ENCODE measurements around the gene GARIN5B.
A peak's percentile ranks its signal among the peaks of the same experiment; 100 is the strongest.

GARIN5B gene

DNA sequence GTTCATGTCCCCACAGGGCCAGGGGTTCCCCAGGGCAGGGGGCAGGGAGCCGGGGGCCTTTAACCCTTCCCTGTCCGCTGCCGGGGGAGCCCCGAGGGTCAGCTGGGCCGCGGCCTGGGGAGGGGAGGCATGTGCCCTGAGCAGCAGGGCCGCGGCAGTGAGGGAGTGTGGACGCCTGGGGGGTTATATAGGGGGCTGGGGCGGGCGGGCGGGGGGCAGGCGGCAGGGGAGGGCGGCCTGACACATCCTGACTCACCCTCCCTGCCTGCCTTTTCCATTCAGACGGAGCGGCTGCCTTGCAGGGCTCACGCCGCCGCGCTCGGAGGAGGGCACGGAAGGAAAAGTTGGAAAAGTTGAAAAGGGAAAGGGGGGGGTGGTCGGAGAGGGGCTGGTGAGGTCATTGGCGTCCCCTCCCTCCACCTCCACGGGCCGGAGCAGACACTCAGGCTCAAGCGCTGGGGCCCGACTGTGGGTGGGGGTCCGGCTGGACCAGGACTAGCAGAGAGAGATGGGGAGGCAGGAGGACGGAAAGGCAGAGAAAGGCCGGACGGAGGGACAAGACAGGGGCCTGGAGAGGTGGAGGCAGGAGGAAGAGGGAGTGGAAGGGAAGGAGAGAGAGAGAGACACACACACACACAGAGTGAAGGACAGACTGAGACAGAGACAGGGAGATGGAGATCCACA is 7.4 kb upstream of the GARIN5B start, which contains the start of gene IL11:
IL11 (minus strand) TSS at position 159 of the 684 bp plus-strand sequence; CDS start at position 6, 153 bp downstream.
- TF ChIP-seq, protein P1, sequence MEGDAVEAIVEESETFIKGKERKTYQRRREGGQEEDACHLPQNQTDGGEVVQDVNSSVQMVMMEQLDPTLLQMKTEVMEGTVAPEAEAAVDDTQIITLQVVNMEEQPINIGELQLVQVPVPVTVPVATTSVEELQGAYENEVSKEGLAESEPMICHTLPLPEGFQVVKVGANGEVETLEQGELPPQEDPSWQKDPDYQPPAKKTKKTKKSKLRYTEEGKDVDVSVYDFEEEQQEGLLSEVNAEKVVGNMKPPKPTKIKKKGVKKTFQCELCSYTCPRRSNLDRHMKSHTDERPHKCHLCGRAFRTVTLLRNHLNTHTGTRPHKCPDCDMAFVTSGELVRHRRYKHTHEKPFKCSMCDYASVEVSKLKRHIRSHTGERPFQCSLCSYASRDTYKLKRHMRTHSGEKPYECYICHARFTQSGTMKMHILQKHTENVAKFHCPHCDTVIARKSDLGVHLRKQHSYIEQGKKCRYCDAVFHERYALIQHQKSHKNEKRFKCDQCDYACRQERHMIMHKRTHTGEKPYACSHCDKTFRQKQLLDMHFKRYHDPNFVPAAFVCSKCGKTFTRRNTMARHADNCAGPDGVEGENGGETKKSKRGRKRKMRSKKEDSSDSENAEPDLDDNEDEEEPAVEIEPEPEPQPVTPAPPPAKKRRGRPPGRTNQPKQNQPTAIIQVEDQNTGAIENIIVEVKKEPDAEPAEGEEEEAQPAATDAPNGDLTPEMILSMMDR (IDR thresholded peaks at IDR 0.05; ENCODE audit: low read length) = no peak
- no peak for TF ChIP-seq EZH2 (IDR thresholded peaks at IDR 0.05; ENCODE audit: borderline replicate concordance, low read length)
- Histone ChIP-seq H3K27me3 (ENCODE audit: insufficient read depth, low read length) (peaks cover 6% of the 10 kb centered on the region; the same call in 1 of the 2 replicates), H4K20me1 (ENCODE audit: insufficient read depth, low read length) (no peaks in the 10 kb centered on the region), H3K9ac (ENCODE audit: low read length) (no peak within 1 kb of the TSS), H3K9me3 (ENCODE audit: low read length) (no peaks in the 10 kb centered on the region), H3K9me2 (ENCODE audit: low read depth, low read length) (no peaks in the 10 kb centered on the region), H3K36me3 (ENCODE audit: insufficient read depth, low read length) (no peaks in the 10 kb centered on the region), H3K27ac (ENCODE audit: low read depth, low read length, poor library complexity, severe bottlenecking) (no peak within 1 kb of the TSS), H2AFZ (ENCODE audit: low read length) (no peak within 1 kb of the TSS), H3K4me2 (ENCODE audit: low read length) (peak within 1 kb of the TSS; percentile 48; the same call in 1 of the 2 replicates), H3K4me1 (ENCODE audit: insufficient read depth, low read length, severe bottlenecking) (peaks cover 4% of the 10 kb centered on the region), H3F3A (ENCODE audit: insufficient read depth, low read length) (no peaks in the 10 kb centered on the region), H3K79me2 (ENCODE audit: insufficient read depth, low read length) (no peaks in the 10 kb centered on the region), H3K4me3 (ENCODE audit: low read depth, low read length, poor library complexity, severe bottlenecking) (no peak within 1 kb of the TSS)

DNA sequence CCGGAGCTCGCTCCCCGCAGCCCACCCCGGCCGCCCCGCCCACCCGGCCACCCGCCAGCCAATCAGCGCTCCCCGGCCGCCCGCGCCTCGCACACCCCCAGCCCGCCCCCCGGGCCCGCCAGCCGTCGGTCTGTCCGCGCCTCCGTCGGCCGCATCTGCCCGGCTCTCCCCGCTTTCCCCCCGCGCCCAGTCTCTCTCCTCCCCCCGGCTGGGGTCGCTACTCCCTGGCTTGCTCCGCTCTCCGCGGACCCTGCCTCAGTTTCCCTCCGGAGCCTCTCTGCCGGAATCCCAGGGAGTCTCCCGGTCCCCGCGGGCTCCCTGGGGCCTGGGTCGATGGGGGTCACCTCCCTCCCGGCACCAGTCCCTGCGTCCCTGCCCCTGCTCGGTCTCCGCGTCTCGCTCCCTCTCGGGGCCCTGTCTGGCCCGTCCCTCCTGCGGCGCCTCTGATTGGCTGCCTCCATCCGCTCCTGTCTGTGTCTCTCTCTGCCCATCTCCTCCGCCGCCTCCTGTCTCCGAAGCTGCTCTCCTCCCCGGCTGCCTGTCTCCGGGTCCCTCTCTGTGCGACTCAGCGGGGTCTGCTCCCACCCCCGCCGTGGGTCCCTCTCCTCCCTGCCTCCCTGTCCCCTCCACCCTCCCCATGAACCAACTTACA is 6.7 kb upstream of the GARIN5B start:
- H3K36me3 ChIP-seq (ENCODE audit: insufficient read depth, low read length) = no peaks in the 10 kb centered on the region
- peaks cover 8% of the 10 kb centered on the region; the same call in 1 of the 2 replicates for H3K27me3 ChIP-seq (ENCODE audit: insufficient read depth, low read length)
- peaks cover 4% of the 10 kb centered on the region for H3K4me1 ChIP-seq (ENCODE audit: insufficient read depth, low read length, severe bottlenecking)
- no peaks in the 10 kb centered on the region for H4K20me1 ChIP-seq (ENCODE audit: insufficient read depth, low read length)
- peak overlapping the region; percentile 48; the same call in 1 of the 2 replicates for H3K4me2 ChIP-seq (ENCODE audit: low read length)
- H3F3A ChIP-seq (ENCODE audit: insufficient read depth, low read length) = no peaks in the 10 kb centered on the region
- H3K79me2 ChIP-seq (ENCODE audit: insufficient read depth, low read length) = no peaks in the 10 kb centered on the region
- H3K4me3 ChIP-seq (ENCODE audit: low read depth, low read length, poor library complexity, severe bottlenecking) = no peak overlapping the region
- H2AFZ ChIP-seq (ENCODE audit: low read length) = no peak overlapping the region
- H3K27ac ChIP-seq (ENCODE audit: low read depth, low read length, poor library complexity, severe bottlenecking) = no peak overlapping the region
- no peak overlapping the region for H3K9ac ChIP-seq (ENCODE audit: low read length)
- H3K9me3 ChIP-seq (ENCODE audit: low read length) = no peaks in the 10 kb centered on the region
- H3K9me2 ChIP-seq (ENCODE audit: low read depth, low read length) = no peaks in the 10 kb centered on the region
- no peak for TF ChIP-seq EZH2 (IDR thresholded peaks at IDR 0.05; ENCODE audit: borderline replicate concordance, low read length)
- TF ChIP-seq, protein P1 (IDR thresholded peaks at IDR 0.05; ENCODE audit: low read length) = no peak

DNA sequence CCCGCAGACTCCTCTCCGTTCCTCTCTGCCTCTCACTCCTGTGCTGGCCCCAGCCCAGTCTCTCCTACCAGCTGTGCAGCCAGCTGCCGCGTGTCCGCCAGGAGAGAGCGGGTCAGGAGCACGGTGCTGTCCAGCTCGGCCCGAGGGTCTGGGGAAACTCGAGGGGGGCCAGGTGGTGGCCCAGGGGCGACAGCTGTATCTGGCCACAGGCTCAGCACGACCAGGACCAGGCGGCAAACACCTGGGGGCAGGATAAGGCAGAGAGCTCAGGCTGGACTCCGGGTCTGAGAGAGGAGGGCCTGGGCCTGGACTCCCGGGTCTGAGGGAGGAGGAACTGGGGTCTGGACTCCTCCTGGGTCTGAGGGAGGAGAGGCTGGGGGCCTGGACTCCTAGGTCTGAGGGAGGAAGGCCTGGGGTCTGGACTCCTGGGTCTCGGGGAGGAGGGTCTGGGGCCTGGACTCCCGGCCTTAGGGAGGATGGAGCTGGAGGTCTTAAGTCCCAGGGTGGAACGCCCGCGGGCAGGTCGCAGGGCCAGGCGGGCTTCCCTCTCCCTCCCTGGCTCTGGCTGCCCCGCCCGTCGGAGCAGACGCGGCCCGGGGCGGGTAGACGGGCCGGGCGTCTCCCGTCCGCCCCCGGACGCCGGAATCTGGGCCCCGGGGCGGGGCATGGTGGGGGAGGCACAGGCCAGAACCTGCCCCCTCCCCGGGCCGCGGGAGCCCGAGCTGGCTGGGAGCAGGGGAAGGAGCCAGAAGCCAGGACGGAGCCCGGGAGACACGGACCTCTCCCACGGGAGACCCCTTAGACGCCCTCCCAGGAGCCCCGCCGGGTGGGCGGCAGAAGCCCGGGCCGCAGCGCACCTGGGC is 5.9 kb upstream of the GARIN5B start:
- Histone ChIP-seq H3K4me3 (ENCODE audit: low read depth, low read length, poor library complexity, severe bottlenecking) (no peak overlapping the region), H4K20me1 (ENCODE audit: insufficient read depth, low read length) (no peaks in the 10 kb centered on the region), H3K9me3 (ENCODE audit: low read length) (no peaks in the 10 kb centered on the region), H3K9me2 (ENCODE audit: low read depth, low read length) (no peaks in the 10 kb centered on the region), H3K4me2 (ENCODE audit: low read length) (no peak overlapping the region), H3K36me3 (ENCODE audit: insufficient read depth, low read length) (no peaks in the 10 kb centered on the region), H3K27me3 (ENCODE audit: insufficient read depth, low read length) (peaks cover 13% of the 10 kb centered on the region; the same call in 1 of the 2 replicates), H3K27ac (ENCODE audit: low read depth, low read length, poor library complexity, severe bottlenecking) (no peak overlapping the region), H3F3A (ENCODE audit: insufficient read depth, low read length) (no peaks in the 10 kb centered on the region), H3K4me1 (ENCODE audit: insufficient read depth, low read length, severe bottlenecking) (peaks cover 4% of the 10 kb centered on the region), H3K79me2 (ENCODE audit: insufficient read depth, low read length) (no peaks in the 10 kb centered on the region), H3K9ac (ENCODE audit: low read length) (no peak overlapping the region), H2AFZ (ENCODE audit: low read length) (no peak overlapping the region)
- TF ChIP-seq, protein P1 (IDR thresholded peaks at IDR 0.05; ENCODE audit: low read length) = no peak
- no peak for TF ChIP-seq EZH2 (IDR thresholded peaks at IDR 0.05; ENCODE audit: borderline replicate concordance, low read length)
